ENCODE results near the gene SLC26A11. TPM values are rescaled to one million over a fixed set of nuclear protein-coding genes. Genes with fewer than 3 reads are reported as not detected.
A peak's percentile ranks its signal among the peaks of the same experiment; 100 is the strongest.

The SLC26A11 gene
- total and polyA plus RNA-seq, 2 of the 13 experiments (the other 11 are each of a cell fraction or from before 2014, with no cell fraction given): 8.7 to 13.2 TPM

DNA sequence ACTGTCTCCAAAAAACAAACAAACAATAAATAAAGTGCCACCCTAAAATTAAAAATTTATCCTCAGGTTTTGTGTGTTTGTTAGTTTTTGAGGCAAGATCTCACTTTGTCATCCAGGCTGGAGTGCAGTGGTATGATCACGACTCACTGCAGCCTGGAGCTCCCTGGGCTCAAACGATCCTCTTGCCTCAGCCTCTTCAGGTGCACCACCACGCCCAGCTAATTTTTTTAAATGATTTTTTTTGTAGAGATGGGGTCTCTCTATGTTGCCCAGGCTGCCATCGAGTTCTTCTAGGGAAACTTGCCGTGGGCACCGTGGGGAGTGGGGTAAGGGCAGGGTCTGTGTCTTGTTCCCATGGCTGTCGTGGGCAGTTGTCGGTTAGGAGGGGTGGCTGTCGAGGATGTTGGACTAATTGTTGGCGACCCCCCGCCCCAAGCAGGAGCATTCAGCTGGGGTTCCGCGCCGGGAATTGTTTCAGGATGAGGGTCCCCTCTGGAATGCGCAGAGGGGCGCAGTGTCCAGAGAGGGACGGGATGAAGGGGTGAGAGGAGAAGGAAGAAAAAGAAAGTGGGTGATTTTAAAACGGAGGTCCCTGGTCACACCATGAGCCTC lies 39.3 kb downstream of the SLC26A11 start (continued):
- TF ChIP-seq ZNF547 (CRISPR knock-in tag; IDR thresholded peaks at IDR 0.05): 0 out of 2 replicates have a peak, but pooled peaks have one; percentile 41
- peak; percentile 65; the same call in 1 of the 2 replicates for TF ChIP-seq ZNF501 (CRISPR knock-in tag; IDR thresholded peaks at IDR 0.05)
- 0 out of 2 replicates have a peak, but pooled peaks have one; percentile 58 for TF ChIP-seq NFATC3 (CRISPR knock-in tag; IDR thresholded peaks at IDR 0.05)

DNA sequence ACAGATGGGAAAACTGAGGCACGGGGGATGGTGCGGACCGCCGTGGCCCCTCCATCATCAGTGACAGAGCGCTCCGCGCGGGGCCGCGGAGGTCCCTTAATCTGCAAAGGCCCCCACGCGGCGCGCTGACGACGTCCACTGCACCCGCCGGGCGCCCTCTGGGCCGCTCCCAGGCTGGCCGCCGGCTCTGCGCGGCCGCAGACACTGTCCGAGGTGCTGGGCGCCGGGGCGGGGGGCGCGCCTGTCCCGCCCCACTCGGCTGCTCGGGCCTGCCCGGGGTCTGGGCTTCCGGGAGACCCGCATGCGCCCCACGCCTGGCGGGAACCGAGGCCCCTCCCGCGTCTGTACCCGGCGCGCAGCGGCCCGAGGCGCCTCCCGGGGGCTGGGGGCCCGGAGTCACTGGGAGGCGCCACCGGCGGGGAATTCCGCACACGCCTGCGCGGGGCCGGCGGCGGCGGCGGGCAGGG lies 39.9 kb downstream of the SLC26A11 start:
- POLR2A ChIA-PET: interaction anchor here (1.5 to 1.6 kb wide), 3 partner anchors 112 to 195 kb away, joined by 6 read pairs; partner anchors contain the start of gene EIF4A3
- DNase-seq (ENCODE audit: low spot score): peak; percentile 59
- Histone ChIP-seq H3K9ac (ENCODE audit: insufficient read depth, low read depth, low read length) (peak overlapping the region; percentile 67), H3K27ac (ENCODE audit: extremely low read length, insufficient read depth, low read length) (peak overlapping the region; percentile 60), H3K36me3 (replicated peaks in 1 of 2; ENCODE audit: control insufficient read depth in 1 of 2, insufficient read depth in 2 of 2, low read length in 2 of 2) (no peaks in the 10 kb centered on the region), H3K9me3 (ENCODE audit: low read length) (no peaks in the 10 kb centered on the region), H3K4me1 (ENCODE audit: insufficient read depth, low read length) (peaks cover 50% of the 10 kb centered on the region), H3K27me3 (ENCODE audit: control insufficient read depth in 1 of 2, insufficient read depth in 2 of 2, low read length in 2 of 2) (no peaks in the 10 kb centered on the region; a peak in 1 of 5 replicates), H3K4me2 (ENCODE audit: low read depth, low read length) (peak overlapping the region; percentile 89), H3K4me3 (replicated peaks in 1 of 3; ENCODE audit: insufficient read depth in 1 of 3, low read depth in 2 of 3, low read length in 3 of 3) (peak overlapping the region; percentile 52 to 76 (median 54)), H2AFZ (ENCODE audit: low read length) (no peak overlapping the region), H4K20me1 (ENCODE audit: insufficient read depth, low read length) (no peaks in the 10 kb centered on the region), H3K79me2 (ENCODE audit: insufficient read depth, low read length) (peaks cover 4% of the 10 kb centered on the region)
- BruUV-seq (replicated peaks): no TSS peak
- CTCF ChIA-PET (ENCODE audit: low intra/inter-chr PET ratio, low total read pairs): no interaction called here
- FAIRE-seq: no peak
- peak; percentile 64 for ATAC-seq
- intact Hi-C loops (cut with micrococcal nuclease; ENCODE audit: unreplicated experiment): no loop called here
- 3% methylated on average over 31 of the region's 63 CpGs for WGBS (ENCODE audit: low lambda C conversion rate)
- in situ Hi-C loops (cut with HindIII; ENCODE audit: extremely low pct_ligation_motif_present, low pct_unique_long_range_greater_than_20kb): no loop called here
- TF ChIP-seq ZNF34 (CRISPR knock-in tag; IDR thresholded peaks at IDR 0.05; ENCODE audit: borderline replicate concordance) (no peak), ZNF251 (CRISPR knock-in tag; IDR thresholded peaks at IDR 0.05) (no peak), SMAD9 (CRISPR knock-in tag; IDR thresholded peaks at IDR 0.05) (no peak), TEAD2 (CRISPR knock-in tag; IDR thresholded peaks at IDR 0.05) (no peak), HDAC1 (CRISPR knock-in tag; IDR thresholded peaks at IDR 0.05) (peak; percentile 62)
- TF ChIP-seq, protein P1, sequence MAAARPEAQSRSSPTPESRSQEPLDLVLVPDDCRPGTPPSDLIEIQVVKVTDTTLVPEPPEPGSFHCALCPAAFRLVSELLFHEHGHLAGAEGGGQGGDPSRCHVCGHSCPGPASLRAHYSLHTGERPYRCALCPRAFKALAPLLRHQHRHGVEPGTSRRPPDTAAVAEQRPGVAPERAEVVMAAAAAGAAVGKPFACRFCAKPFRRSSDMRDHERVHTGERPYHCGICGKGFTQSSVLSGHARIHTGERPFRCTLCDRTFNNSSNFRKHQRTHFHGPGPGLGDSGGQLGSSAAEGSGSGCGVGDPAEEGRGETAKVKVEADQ (CRISPR knock-in tag; IDR thresholded peaks at IDR 0.05; ENCODE audit: borderline replicate concordance): no peak
- TF ChIP-seq, protein P2, sequence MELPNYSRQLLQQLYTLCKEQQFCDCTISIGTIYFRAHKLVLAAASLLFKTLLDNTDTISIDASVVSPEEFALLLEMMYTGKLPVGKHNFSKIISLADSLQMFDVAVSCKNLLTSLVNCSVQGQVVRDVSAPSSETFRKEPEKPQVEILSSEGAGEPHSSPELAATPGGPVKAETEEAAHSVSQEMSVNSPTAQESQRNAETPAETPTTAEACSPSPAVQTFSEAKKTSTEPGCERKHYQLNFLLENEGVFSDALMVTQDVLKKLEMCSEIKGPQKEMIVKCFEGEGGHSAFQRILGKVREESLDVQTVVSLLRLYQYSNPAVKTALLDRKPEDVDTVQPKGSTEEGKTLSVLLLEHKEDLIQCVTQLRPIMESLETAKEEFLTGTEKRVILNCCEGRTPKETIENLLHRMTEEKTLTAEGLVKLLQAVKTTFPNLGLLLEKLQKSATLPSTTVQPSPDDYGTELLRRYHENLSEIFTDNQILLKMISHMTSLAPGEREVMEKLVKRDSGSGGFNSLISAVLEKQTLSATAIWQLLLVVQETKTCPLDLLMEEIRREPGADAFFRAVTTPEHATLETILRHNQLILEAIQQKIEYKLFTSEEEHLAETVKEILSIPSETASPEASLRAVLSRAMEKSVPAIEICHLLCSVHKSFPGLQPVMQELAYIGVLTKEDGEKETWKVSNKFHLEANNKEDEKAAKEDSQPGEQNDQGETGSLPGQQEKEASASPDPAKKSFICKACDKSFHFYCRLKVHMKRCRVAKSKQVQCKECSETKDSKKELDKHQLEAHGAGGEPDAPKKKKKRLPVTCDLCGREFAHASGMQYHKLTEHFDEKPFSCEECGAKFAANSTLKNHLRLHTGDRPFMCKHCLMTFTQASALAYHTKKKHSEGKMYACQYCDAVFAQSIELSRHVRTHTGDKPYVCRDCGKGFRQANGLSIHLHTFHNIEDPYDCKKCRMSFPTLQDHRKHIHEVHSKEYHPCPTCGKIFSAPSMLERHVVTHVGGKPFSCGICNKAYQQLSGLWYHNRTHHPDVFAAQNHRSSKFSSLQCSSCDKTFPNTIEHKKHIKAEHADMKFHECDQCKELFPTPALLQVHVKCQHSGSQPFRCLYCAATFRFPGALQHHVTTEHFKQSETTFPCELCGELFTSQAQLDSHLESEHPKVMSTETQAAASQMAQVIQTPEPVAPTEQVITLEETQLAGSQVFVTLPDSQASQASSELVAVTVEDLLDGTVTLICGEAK (IDR thresholded peaks at IDR 0.05): no peak
- TF ChIP-seq, protein P2 (CRISPR knock-in tag; IDR thresholded peaks at IDR 0.05): no peak

Measured in HepG2 (cell line).